ENCODE measurements around the gene POU2F3. TPM values are rescaled to one million over a fixed set of nuclear protein-coding genes. Genes with fewer than 3 reads are reported as not detected.

The POU2F3 gene
- total and polyA plus RNA-seq, 2 of the 13 experiments (the other 11 are each of a cell fraction or from before 2014, with no cell fraction given): not detected

DNA sequence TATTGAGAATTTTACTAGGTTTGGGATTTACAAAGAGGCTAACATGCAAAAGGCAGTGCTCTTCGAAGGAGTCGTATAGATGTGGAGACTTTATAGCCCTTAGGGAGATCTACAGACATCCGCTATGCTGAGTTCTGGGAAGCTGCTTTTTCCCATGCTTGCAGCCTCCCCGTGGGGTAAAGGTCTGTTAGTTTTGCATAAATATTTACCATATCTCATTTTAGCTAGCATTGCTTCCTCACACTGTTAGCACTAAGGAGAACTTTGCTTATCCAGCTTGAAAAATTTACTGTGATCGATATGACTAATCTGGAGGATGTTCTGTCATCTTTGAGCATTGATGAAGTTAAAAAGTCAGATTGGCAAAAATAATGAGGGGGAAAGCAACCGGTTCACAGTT, 114.8 kb downstream of the POU2F3 start (continued):
- TF ChIP-seq, protein P1, sequence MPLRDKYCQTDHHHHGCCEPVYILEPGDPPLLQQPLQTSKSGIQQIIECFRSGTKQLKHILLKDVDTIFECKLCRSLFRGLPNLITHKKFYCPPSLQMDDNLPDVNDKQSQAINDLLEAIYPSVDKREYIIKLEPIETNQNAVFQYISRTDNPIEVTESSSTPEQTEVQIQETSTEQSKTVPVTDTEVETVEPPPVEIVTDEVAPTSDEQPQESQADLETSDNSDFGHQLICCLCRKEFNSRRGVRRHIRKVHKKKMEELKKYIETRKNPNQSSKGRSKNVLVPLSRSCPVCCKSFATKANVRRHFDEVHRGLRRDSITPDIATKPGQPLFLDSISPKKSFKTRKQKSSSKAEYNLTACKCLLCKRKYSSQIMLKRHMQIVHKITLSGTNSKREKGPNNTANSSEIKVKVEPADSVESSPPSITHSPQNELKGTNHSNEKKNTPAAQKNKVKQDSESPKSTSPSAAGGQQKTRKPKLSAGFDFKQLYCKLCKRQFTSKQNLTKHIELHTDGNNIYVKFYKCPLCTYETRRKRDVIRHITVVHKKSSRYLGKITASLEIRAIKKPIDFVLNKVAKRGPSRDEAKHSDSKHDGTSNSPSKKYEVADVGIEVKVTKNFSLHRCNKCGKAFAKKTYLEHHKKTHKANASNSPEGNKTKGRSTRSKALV (CRISPR knock-in tag; IDR thresholded peaks at IDR 0.05): no peak
- TF ChIP-seq RARA (CRISPR knock-in tag; IDR thresholded peaks at IDR 0.05) (no peak), ZNF337 (CRISPR knock-in tag; IDR thresholded peaks at IDR 0.05; ENCODE audit: borderline replicate concordance, low read depth) (no peak), HES4 (CRISPR knock-in tag; IDR thresholded peaks at IDR 0.05; ENCODE audit: borderline replicate concordance) (no peak), NRL (CRISPR knock-in tag; IDR thresholded peaks at IDR 0.05; ENCODE audit: borderline replicate concordance) (no peak), ZNF83 (CRISPR knock-in tag; IDR thresholded peaks at IDR 0.05; ENCODE audit: borderline replicate concordance) (no peak), KAT8 (CRISPR knock-in tag; IDR thresholded peaks at IDR 0.05) (no peak), MLLT10 (CRISPR knock-in tag; IDR thresholded peaks at IDR 0.05) (no peak), ZNF274 (CRISPR knock-in tag; IDR thresholded peaks at IDR 0.05) (no peak), ZNF564 (CRISPR knock-in tag; IDR thresholded peaks at IDR 0.05) (no peak), KMT2A (CRISPR knock-in tag; IDR thresholded peaks at IDR 0.05) (peak; percentile 52; the same call in 1 of the 2 replicates), ZNF383 (CRISPR knock-in tag; IDR thresholded peaks at IDR 0.05; ENCODE audit: borderline replicate concordance) (no peak), ONECUT2 (CRISPR knock-in tag; IDR thresholded peaks at IDR 0.05) (peak; percentile 67), GATAD2A (CRISPR knock-in tag; IDR thresholded peaks at IDR 0.05) (peak; percentile 39), SALL1 (CRISPR knock-in tag; IDR thresholded peaks at IDR 0.05) (peak; percentile 55; the same call in 1 of the 2 replicates), LCORL (IDR thresholded peaks at IDR 0.05) (no peak), LCORL (CRISPR knock-in tag; IDR thresholded peaks at IDR 0.05) (no peak), FOXO1 (CRISPR knock-in tag; IDR thresholded peaks at IDR 0.05) (peak; percentile 35; the same call in 1 of the 2 replicates), HOXD1 (CRISPR knock-in tag; IDR thresholded peaks at IDR 0.05) (no peak), ZNF205 (CRISPR knock-in tag; IDR thresholded peaks at IDR 0.05) (0 out of 2 replicates have a peak, but pooled peaks have one; percentile 44), ZNF501 (CRISPR knock-in tag; IDR thresholded peaks at IDR 0.05) (no peak), HDAC2 (CRISPR knock-in tag; IDR thresholded peaks at IDR 0.05) (peak; percentile 21; the same call in 1 of the 2 replicates), SRSF9 (IDR thresholded peaks at IDR 0.05; ENCODE audit: borderline replicate concordance, insufficient read depth, low read depth, low read length, poor library complexity, severe bottlenecking) (no peak)
- TF ChIP-seq, protein P2, sequence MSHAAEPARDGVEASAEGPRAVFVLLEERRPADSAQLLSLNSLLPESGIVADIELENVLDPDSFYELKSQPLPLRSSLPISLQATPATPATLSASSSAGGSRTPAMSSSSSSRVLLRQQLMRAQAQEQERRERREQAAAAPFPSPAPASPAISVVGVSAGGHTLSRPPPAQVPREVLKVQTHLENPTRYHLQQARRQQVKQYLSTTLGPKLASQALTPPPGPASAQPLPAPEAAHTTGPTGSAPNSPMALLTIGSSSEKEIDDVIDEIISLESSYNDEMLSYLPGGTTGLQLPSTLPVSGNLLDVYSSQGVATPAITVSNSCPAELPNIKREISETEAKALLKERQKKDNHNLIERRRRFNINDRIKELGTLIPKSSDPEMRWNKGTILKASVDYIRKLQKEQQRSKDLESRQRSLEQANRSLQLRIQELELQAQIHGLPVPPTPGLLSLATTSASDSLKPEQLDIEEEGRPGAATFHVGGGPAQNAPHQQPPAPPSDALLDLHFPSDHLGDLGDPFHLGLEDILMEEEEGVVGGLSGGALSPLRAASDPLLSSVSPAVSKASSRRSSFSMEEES (CRISPR knock-in tag; IDR thresholded peaks at IDR 0.05): no peak
- TF ChIP-seq, protein P3, sequence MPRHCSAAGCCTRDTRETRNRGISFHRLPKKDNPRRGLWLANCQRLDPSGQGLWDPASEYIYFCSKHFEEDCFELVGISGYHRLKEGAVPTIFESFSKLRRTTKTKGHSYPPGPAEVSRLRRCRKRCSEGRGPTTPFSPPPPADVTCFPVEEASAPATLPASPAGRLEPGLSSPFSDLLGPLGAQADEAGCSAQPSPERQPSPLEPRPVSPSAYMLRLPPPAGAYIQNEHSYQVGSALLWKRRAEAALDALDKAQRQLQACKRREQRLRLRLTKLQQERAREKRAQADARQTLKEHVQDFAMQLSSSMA (CRISPR knock-in tag; IDR thresholded peaks at IDR 0.05): no peak
- TF ChIP-seq, protein P4, sequence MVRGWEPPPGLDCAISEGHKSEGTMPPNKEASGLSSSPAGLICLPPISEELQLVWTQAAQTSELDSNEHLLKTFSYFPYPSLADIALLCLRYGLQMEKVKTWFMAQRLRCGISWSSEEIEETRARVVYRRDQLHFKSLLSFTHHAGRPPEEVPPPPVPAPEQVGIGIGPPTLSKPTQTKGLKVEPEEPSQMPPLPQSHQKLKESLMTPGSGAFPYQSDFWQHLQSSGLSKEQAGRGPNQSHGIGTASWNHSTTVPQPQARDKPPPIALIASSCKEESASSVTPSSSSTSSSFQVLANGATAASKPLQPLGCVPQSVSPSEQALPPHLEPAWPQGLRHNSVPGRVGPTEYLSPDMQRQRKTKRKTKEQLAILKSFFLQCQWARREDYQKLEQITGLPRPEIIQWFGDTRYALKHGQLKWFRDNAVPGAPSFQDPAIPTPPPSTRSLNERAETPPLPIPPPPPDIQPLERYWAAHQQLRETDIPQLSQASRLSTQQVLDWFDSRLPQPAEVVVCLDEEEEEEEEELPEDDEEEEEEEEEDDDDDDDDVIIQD (CRISPR knock-in tag; IDR thresholded peaks at IDR 0.05; ENCODE audit: low read depth): peak; percentile 67; the same call in 1 of the 2 replicates
- TF ChIP-seq, protein P5, sequence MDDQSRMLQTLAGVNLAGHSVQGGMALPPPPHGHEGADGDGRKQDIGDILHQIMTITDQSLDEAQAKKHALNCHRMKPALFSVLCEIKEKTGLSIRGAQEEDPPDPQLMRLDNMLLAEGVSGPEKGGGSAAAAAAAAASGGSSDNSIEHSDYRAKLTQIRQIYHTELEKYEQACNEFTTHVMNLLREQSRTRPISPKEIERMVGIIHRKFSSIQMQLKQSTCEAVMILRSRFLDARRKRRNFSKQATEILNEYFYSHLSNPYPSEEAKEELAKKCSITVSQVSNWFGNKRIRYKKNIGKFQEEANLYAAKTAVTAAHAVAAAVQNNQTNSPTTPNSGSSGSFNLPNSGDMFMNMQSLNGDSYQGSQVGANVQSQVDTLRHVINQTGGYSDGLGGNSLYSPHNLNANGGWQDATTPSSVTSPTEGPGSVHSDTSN (CRISPR knock-in tag; IDR thresholded peaks at IDR 0.05; ENCODE audit: borderline replicate concordance): no peak
